Bronchial epithelial cell (primary cell): Measurements from ENCODE around the gene NRAS. TPM values are rescaled to one million over a fixed set of nuclear protein-coding genes. Genes with fewer than 3 reads are reported as not detected.

Experiments
- DNase-seq: peaks from one replicate; pipeline ENCODE4 v3.0.0-alpha.2; 2010; ENCODE audit warnings: low read depth
- FAIRE-seq: peaks from 2 replicates; lab custom pipeline; 2011; peaks lifted over from hg19 to GRCh38; lab: Jason Lieb, UNC
- H3K27me3 ChIP-seq: 2 replicates; pipeline ENCODE4 v1.5.1; 2011; ENCODE audit warnings: low read length; ENCODE audit not compliant: control insufficient read depth, insufficient read depth
- H3K36me3 ChIP-seq: 2 replicates; pipeline ENCODE4 v1.5.1; 2011; ENCODE audit warnings: low read length; ENCODE audit not compliant: control insufficient read depth, insufficient read depth
- H3K4me3 ChIP-seq: 2 replicates; pipeline ENCODE4 v1.5.1; 2011; ENCODE audit warnings: mild to moderate bottlenecking, low read depth, low read length, control low read depth
- CTCF ChIP-seq: IDR thresholded peaks from 2 replicates; pipeline ENCODE4 v1.5.1; 2011; ENCODE audit warnings: mild to moderate bottlenecking, moderate library complexity, low read length, control low read depth, inconsistent platforms; ENCODE audit not compliant: insufficient read depth, severe bottlenecking
- total RNA-seq: library from RNA; depleted of rRNA; stranded (reverse); fragments of >200 nt; gene quantifications from 2 replicates; pipeline ENCODE4 v1.2.1, GENCODE V29; 2014

Gene NRAS
- total RNA-seq, 1 donor from 2014 or later, result 78.2 TPM

GRCh38 chr1:114735479-114735878 is 18.9 kb upstream of the NRAS start:
- no peak for DNase-seq
- Histone ChIP-seq H3K4me3 (no peak overlapping the region), H3K27me3 (no peaks in the 10 kb centered on the region), H3K36me3 (peaks cover 16% of the 10 kb centered on the region)
- no peak for TF ChIP-seq CTCF
- no peak for FAIRE-seq

GRCh38 chr1:114729782-114730181 is 13.2 kb upstream of the NRAS start:
- peaks cover 16% of the 10 kb centered on the region for H3K36me3 ChIP-seq
- TF ChIP-seq CTCF, result no peak
- H3K4me3 ChIP-seq, result no peak overlapping the region
- FAIRE-seq (no peak), DNase-seq (no peak)
- no peaks in the 10 kb centered on the region for H3K27me3 ChIP-seq

GRCh38 chr1:114728553-114728952 is 12.0 kb upstream of the NRAS start:
- DNase-seq (no peak), FAIRE-seq (no peak)
- TF ChIP-seq CTCF, result no peak
- Histone ChIP-seq H3K27me3 (no peaks in the 10 kb centered on the region), H3K36me3 (peaks cover 14% of the 10 kb centered on the region), H3K4me3 (no peak overlapping the region)

GRCh38 chr1:114725230-114725629 is 8.7 kb upstream of the NRAS start:
- no peak for DNase-seq
- TF ChIP-seq CTCF, result no peak
- H3K4me3 ChIP-seq, result no peak overlapping the region
- peaks cover 18% of the 10 kb centered on the region for H3K36me3 ChIP-seq
- FAIRE-seq, result no peak
- H3K27me3 ChIP-seq, result no peaks in the 10 kb centered on the region

GRCh38 chr1:114723915-114724314 is 7.3 kb upstream of the NRAS start:
- DNase-seq (no peak), FAIRE-seq (no peak)
- H3K27me3 ChIP-seq, result no peaks in the 10 kb centered on the region
- no peak for TF ChIP-seq CTCF
- peaks cover 16% of the 10 kb centered on the region for H3K36me3 ChIP-seq
- no peak overlapping the region for H3K4me3 ChIP-seq

GRCh38 chr1:114723457-114723856 is 6.9 kb upstream of the NRAS start:
- Histone ChIP-seq H3K36me3 (peaks cover 17% of the 10 kb centered on the region), H3K4me3 (no peak overlapping the region), H3K27me3 (no peaks in the 10 kb centered on the region)
- DNase-seq (no peak), FAIRE-seq (no peak)
- TF ChIP-seq CTCF, result no peak
